ENCODE results near the gene ITSN1. TPM values are rescaled to one million over a fixed set of nuclear protein-coding genes. Genes with fewer than 3 reads are reported as not detected.
A peak's percentile ranks its signal among the peaks of the same experiment; 100 is the strongest.

ITSN1 gene
- total RNA-seq, 4 donors from 2014 or later, result 14.5 to 33.1 (median 26.9) TPM

- Histone ChIP-seq H3K27ac (peak overlapping the region in 3 of 4 donors; percentile 39 to 46 (median 45)), H3K4me1 (peaks cover 15 to 18% of the 10 kb centered on the region in 2 donors), H3K36me3 (peaks cover 0 to 8% of the 10 kb centered on the region in 2 donors), H3K9me3 (no peaks in the 10 kb centered on the region), H3K4me3 (no peak overlapping the region), H3K27me3 (no peaks in the 10 kb centered on the region)
- intact Hi-C loops (cut with DNase I; ENCODE audit: low total_unique reads), result no loop called here
- TF ChIP-seq POLR2A (IDR thresholded peaks at IDR 0.05) (no peak), CTCF (IDR thresholded peaks at IDR 0.05 in 4 of 5, conservative IDR thresholded peaks at IDR 0.05 in 1 of 5) (no peak)
- peak in 1 of 2 donors; percentile 47 for ATAC-seq
- DNase-seq, result no peak
- in situ Hi-C loops (cut with MboI; ENCODE audit: low sequenced_read_pairs in 4 of 4), result no loop called here
Measured at GRCh38 chr21:33811167-33812010, 169.1 kb downstream of the ITSN1 start.

GRCh38 chr21:33813832-33814365 is 171.6 kb downstream of the ITSN1 start:
- TF ChIP-seq CTCF (IDR thresholded peaks at IDR 0.05 in 4 of 5, conservative IDR thresholded peaks at IDR 0.05 in 1 of 5) (no peak), POLR2A (IDR thresholded peaks at IDR 0.05) (no peak)
- Histone ChIP-seq H3K27ac (no peak overlapping the region), H3K9me3 (no peaks in the 10 kb centered on the region), H3K4me3 (no peak overlapping the region), H3K36me3 (peaks cover 0 to 9% of the 10 kb centered on the region in 2 donors), H3K27me3 (no peaks in the 10 kb centered on the region), H3K4me1 (peaks cover 15 to 18% of the 10 kb centered on the region in 2 donors)
- intact Hi-C loops (cut with DNase I; ENCODE audit: low total_unique reads), result no loop called here
- ATAC-seq (no peak), DNase-seq (no peak)
- in situ Hi-C loops (cut with MboI; ENCODE audit: low sequenced_read_pairs in 4 of 4), result no loop called here

- in situ Hi-C loops (cut with MboI; ENCODE audit: low sequenced_read_pairs in 4 of 4), result no loop called here
- peaks cover 0 to 15% of the 10 kb centered on the region in 2 donors for H3K36me3 ChIP-seq
Measured at GRCh38 chr21:33815143-33815707, 172.9 kb downstream of the ITSN1 start.

GRCh38 chr21:33816174-33816573 is 173.9 kb downstream of the ITSN1 start:
- Histone ChIP-seq H3K36me3 (peaks cover 0 to 15% of the 10 kb centered on the region in 2 donors), H3K27ac (no peak overlapping the region), H3K9me3 (no peaks in the 10 kb centered on the region), H3K4me1 (peaks cover 7 to 10% of the 10 kb centered on the region in 2 donors), H3K27me3 (no peaks in the 10 kb centered on the region), H3K4me3 (no peak overlapping the region)
- ATAC-seq (no peak), DNase-seq (no peak)
- TF ChIP-seq CTCF (IDR thresholded peaks at IDR 0.05 in 4 of 5, conservative IDR thresholded peaks at IDR 0.05 in 1 of 5) (no peak), POLR2A (IDR thresholded peaks at IDR 0.05) (no peak)
- in situ Hi-C loops (cut with MboI; ENCODE audit: low sequenced_read_pairs in 4 of 4), result no loop called here
- intact Hi-C loops (cut with DNase I; ENCODE audit: low total_unique reads), result no loop called here

More at GRCh38 chr21:33815143-33815707, 172.9 kb downstream of the ITSN1 start:
- Histone ChIP-seq H3K4me3 (no peak overlapping the region), H3K27ac (no peak overlapping the region), H3K9me3 (no peaks in the 10 kb centered on the region), H3K27me3 (no peaks in the 10 kb centered on the region), H3K4me1 (peaks cover 15 to 18% of the 10 kb centered on the region in 2 donors)
- DNase-seq, result no peak
- TF ChIP-seq CTCF (IDR thresholded peaks at IDR 0.05 in 4 of 5, conservative IDR thresholded peaks at IDR 0.05 in 1 of 5) (no peak), POLR2A (IDR thresholded peaks at IDR 0.05) (no peak)
- ATAC-seq, result no peak
- intact Hi-C loops (cut with DNase I; ENCODE audit: low total_unique reads), result no loop called here

Measured in gastrocnemius medialis (tissue), 4 donors.